Vagina (tissue), 2 donors: ENCODE measurements around the gene RAPGEF3. TPM values are rescaled to one million over a fixed set of nuclear protein-coding genes. Genes with fewer than 3 reads are reported as not detected.
A peak's percentile ranks its signal among the peaks of the same experiment; 100 is the strongest.

Experiments
- DNase-seq, 2 donors: peaks; one replicate each; pipeline ENCODE4 v3.0.0-alpha.2; 2017; ENCODE audit errors: extremely low spot score in 2 of 2
- H3K27ac ChIP-seq: fragments of 200-600 bp; sonication (generic); one replicate; pipeline ENCODE4 v1.5.1; 2019
- H3K27me3 ChIP-seq: fragments of 200-600 bp; sonication (generic); one replicate; pipeline ENCODE4 v1.5.1; 2019
- H3K36me3 ChIP-seq, 2 donors: fragments of 200-600 bp; sonication (generic); one replicate each; pipeline ENCODE4 v1.5.1; 2017 to 2019
- H3K4me1 ChIP-seq: fragments of 200-600 bp; sonication (generic); one replicate; pipeline ENCODE4 v1.5.1; 2019
- H3K4me3 ChIP-seq, 2 donors: fragments of 200-600 bp; sonication (generic); 1 replicate in 1 of 2; 2 replicates in 1 of 2; pipeline ENCODE4 v1.5.1; 2016 to 2019
- H3K9me3 ChIP-seq: fragments of 200-600 bp; sonication (generic); one replicate; pipeline ENCODE4 v1.5.1; 2019
- POLR2A ChIP-seq, 2 donors: fragments of 450-650 bp; IDR thresholded peaks; one replicate each; pipeline ENCODE4 v1.6.1; 2017; ENCODE audit warnings: antibody characterized with exemption in 2 of 2, mild to moderate bottlenecking in 2 of 2, moderate library complexity in 2 of 2
- POLR2AphosphoS5 ChIP-seq, 2 donors: sonication (generic); formaldehyde crosslinking; IDR thresholded peaks; one replicate each; pipeline ENCODE4 v1.9.0; 2017; ENCODE audit warnings: antibody characterized with exemption in 2 of 2, mild to moderate bottlenecking in 2 of 2, low read depth in 1 of 2; ENCODE audit not compliant: insufficient read depth in 1 of 2
- intact Hi-C: fragments of 100-400 bp; cut with DNase I; formaldehyde crosslinking; loops from one replicate; pipeline ENCODE4 v1.15.1; 2023
- total RNA-seq: library from RNA; depleted of rRNA; stranded (reverse); fragments of >200 nt; gene quantifications from one replicate; pipeline ENCODE4 v1.2.3, GENCODE V29; 2016
- TF ChIP-seq, protein P1 (sequence below), 3 experiments: fragments of 450-650 bp in 2 of 3; fragments of 200-600 bp in 1 of 3; sonication (generic) in 1 of 3; IDR thresholded peaks; one replicate each; pipeline ENCODE4 v1.5.1; 2017 to 2019; ENCODE audit warnings: antibody characterized with exemption in 3 of 3, mild to moderate bottlenecking in 2 of 3, moderate library complexity in 2 of 3

Gene RAPGEF3
- total RNA-seq, 1 donor from 2014 or later: 52.3 TPM

- no peaks in the 10 kb centered on the region for H3K9me3 ChIP-seq
- DNase-seq: no peak
- no peak overlapping the region for H3K4me3 ChIP-seq
- no peaks in the 10 kb centered on the region for H3K27me3 ChIP-seq
- intact Hi-C loops: loop anchor here (5.0 kb wide), 1 partner anchor 37 kb away; no protein-coding TSS in a partner anchor
- H3K36me3 ChIP-seq: peaks cover 0 to 31% of the 10 kb centered on the region in 2 donors
- H3K27ac ChIP-seq: peak overlapping the region; percentile 31
- TF ChIP-seq POLR2A (IDR thresholded peaks at IDR 0.05): no peak
- no peak for TF ChIP-seq POLR2AphosphoS5 (IDR thresholded peaks at IDR 0.05; ENCODE audit: insufficient read depth in 1 of 2, low read depth in 1 of 2)
- TF ChIP-seq, protein P1, sequence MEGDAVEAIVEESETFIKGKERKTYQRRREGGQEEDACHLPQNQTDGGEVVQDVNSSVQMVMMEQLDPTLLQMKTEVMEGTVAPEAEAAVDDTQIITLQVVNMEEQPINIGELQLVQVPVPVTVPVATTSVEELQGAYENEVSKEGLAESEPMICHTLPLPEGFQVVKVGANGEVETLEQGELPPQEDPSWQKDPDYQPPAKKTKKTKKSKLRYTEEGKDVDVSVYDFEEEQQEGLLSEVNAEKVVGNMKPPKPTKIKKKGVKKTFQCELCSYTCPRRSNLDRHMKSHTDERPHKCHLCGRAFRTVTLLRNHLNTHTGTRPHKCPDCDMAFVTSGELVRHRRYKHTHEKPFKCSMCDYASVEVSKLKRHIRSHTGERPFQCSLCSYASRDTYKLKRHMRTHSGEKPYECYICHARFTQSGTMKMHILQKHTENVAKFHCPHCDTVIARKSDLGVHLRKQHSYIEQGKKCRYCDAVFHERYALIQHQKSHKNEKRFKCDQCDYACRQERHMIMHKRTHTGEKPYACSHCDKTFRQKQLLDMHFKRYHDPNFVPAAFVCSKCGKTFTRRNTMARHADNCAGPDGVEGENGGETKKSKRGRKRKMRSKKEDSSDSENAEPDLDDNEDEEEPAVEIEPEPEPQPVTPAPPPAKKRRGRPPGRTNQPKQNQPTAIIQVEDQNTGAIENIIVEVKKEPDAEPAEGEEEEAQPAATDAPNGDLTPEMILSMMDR (IDR thresholded peaks at IDR 0.05): no peak
- H3K4me1 ChIP-seq: peaks cover 68% of the 10 kb centered on the region
Measured at GRCh38 chr12:47800582-47800981, 41.9 kb upstream of the RAPGEF3 start.

DNA sequence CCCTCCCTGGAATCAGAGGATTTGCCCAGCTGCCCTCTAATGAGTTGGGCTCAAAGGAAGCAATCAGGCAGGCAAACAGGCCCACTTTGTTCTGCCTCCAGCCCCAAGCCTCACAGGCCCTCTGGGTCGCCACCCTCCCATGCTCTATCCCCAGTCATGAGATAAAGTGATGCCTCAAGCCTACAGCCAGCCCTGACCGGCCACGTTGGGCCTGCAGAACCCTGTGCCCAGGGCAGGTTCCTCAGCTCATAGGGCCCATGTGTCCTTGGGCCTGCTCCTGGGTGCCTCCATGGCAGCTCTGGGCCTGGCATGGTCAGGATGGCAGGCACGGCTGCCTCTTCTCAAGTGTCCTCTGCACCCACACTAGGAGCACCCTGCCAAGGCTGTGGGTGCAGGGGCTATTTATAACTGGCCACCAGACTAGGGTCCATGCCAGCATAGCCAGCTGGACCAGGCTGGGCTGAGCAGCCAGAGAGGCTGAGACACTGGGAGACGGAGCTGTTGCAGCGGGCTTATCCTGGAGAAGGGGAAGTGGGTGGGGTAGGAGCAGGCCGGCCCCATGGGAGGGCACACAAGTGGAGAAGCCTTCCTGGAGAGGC lies 40.8 kb upstream of the RAPGEF3 start:
- peaks cover 57% of the 10 kb centered on the region for H3K4me1 ChIP-seq
- TF ChIP-seq, protein P1 (IDR thresholded peaks at IDR 0.05): no peak
- TF ChIP-seq POLR2A (IDR thresholded peaks at IDR 0.05) (no peak), POLR2AphosphoS5 (IDR thresholded peaks at IDR 0.05; ENCODE audit: insufficient read depth in 1 of 2, low read depth in 1 of 2) (no peak)
- intact Hi-C loops: no loop called here
- no peaks in the 10 kb centered on the region for H3K27me3 ChIP-seq
- no peak overlapping the region for H3K4me3 ChIP-seq
- no peak for DNase-seq
- H3K9me3 ChIP-seq: no peaks in the 10 kb centered on the region
- H3K27ac ChIP-seq: peak overlapping the region; percentile 31
- peaks cover 0 to 42% of the 10 kb centered on the region in 2 donors for H3K36me3 ChIP-seq

DNA sequence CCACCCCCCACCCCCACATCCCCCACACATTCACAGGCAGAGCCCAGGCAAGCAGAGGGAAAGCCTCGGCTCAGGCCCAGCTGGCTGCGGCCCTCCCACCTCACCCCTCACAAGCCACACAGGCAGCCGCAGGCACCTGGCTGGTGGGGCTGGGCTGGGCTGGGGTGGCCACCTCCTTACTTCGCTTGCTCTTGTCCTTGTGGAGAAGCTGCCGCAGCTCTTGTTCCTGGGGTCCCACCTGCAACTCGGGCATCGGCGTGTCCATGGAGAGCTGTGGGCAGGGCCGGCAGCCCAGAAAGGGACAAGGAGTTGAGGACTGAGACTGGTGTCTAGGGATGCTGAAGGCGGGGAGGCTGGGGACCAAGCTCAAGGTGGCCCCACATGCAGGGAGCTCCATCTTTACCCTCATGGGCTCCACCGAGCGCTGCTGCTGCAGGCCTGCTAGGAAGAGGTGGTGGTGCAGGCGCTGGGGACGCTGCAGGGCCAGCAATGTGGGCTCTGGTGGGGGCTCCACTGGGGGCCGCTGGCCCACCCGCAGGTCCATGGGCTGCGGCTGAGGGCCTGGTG lies 39.8 kb upstream of the RAPGEF3 start:
- no peaks in the 10 kb centered on the region for H3K27me3 ChIP-seq
- DNase-seq: no peak
- intact Hi-C loops: no loop called here
- peaks cover 0 to 52% of the 10 kb centered on the region in 2 donors for H3K36me3 ChIP-seq
- H3K27ac ChIP-seq: no peak overlapping the region
- no peaks in the 10 kb centered on the region for H3K9me3 ChIP-seq
- H3K4me1 ChIP-seq: peaks cover 47% of the 10 kb centered on the region
- TF ChIP-seq POLR2A (IDR thresholded peaks at IDR 0.05) (no peak), POLR2AphosphoS5 (IDR thresholded peaks at IDR 0.05; ENCODE audit: insufficient read depth in 1 of 2, low read depth in 1 of 2) (no peak)
- TF ChIP-seq, protein P1 (IDR thresholded peaks at IDR 0.05): no peak
- H3K4me3 ChIP-seq: no peak overlapping the region

DNA sequence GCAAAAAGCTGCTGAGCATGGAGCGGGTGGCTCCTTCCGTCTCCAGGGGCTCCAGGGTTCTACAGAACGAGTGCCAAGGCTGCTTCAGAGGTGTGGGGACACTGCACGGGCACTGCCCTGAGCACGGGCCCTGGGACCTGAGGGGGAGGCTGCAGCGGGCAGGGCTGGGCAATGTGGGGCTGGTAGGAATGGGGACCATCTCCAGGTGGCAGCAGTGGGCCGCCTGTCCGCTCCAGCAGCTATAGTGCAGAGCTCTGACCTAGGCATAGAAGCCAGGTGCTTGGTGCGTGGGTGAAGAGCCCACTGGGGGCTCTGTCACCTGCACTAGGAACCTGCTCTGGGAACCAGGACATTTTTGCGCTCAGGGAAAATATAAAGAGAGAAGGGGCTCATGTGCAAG lies 38.8 kb upstream of the RAPGEF3 start:
- no peaks in the 10 kb centered on the region for H3K9me3 ChIP-seq
- no peak overlapping the region for H3K4me3 ChIP-seq
- DNase-seq: no peak
- TF ChIP-seq, protein P1 (IDR thresholded peaks at IDR 0.05): no peak
- TF ChIP-seq POLR2A (IDR thresholded peaks at IDR 0.05) (no peak), POLR2AphosphoS5 (IDR thresholded peaks at IDR 0.05; ENCODE audit: insufficient read depth in 1 of 2, low read depth in 1 of 2) (no peak)
- no peak overlapping the region for H3K27ac ChIP-seq
- intact Hi-C loops: no loop called here
- H3K4me1 ChIP-seq: peaks cover 36% of the 10 kb centered on the region
- H3K36me3 ChIP-seq: peaks cover 0 to 63% of the 10 kb centered on the region in 2 donors
- no peaks in the 10 kb centered on the region for H3K27me3 ChIP-seq

GRCh38 chr12:47795814-47796411 lies 37.2 kb upstream of the RAPGEF3 start:
- TF ChIP-seq, protein P1 (IDR thresholded peaks at IDR 0.05): no peak
- no peak for TF ChIP-seq POLR2AphosphoS5 (IDR thresholded peaks at IDR 0.05; ENCODE audit: insufficient read depth in 1 of 2, low read depth in 1 of 2)
- TF ChIP-seq POLR2A (IDR thresholded peaks at IDR 0.05): no peak
- no peaks in the 10 kb centered on the region for H3K27me3 ChIP-seq
- no peaks in the 10 kb centered on the region for H3K9me3 ChIP-seq
- H3K4me1 ChIP-seq: peaks cover 21% of the 10 kb centered on the region
- intact Hi-C loops: no loop called here
- H3K27ac ChIP-seq: no peak overlapping the region
- H3K4me3 ChIP-seq: no peak overlapping the region
- peaks cover 0 to 78% of the 10 kb centered on the region in 2 donors for H3K36me3 ChIP-seq
- no peak for DNase-seq
